Naive thymus-derived CD4-positive, alpha-beta T cell (primary cell): Measurements from ENCODE around the gene FAM241A. TPM values are rescaled to one million over a fixed set of nuclear protein-coding genes. Genes with fewer than 3 reads are reported as not detected.

ENCODE experiments used
- ATAC-seq: fragments of 150-1000 bp; cut with Tn5 transposase; 2 replicates; pipeline ENCODE4 v1.10.0; 2021; ENCODE audit warnings: mild to moderate bottlenecking, moderate library complexity
- CTCF ChIA-PET: fragments of 350-600 bp; sonication (Branson Sonifier 250); formaldehyde crosslinking; loops from one replicate; lab custom pipeline; 2021; ENCODE audit warnings: antibody characterized with exemption; lab: Charles Lee
- POLR2A ChIA-PET: fragments of 350-600 bp; sonication (Branson Sonifier 250); formaldehyde crosslinking; loops from one replicate; lab custom pipeline; 2021; ENCODE audit warnings: antibody characterized with exemption, inconsistent platforms; lab: Charles Lee
- DNase-seq, 9 donors: peaks; one replicate each; pipeline versions ENCODE4 v3.0.0 to v3.0.0-alpha.2; 2020 to 2022; ENCODE audit warnings: mixed read lengths in 1 of 9
- H3K27ac ChIP-seq: one replicate; pipeline ENCODE4 v1.7.0; 2013; ENCODE audit warnings: mild to moderate bottlenecking, low read depth, low read length, moderate library complexity
- H3K27me3 ChIP-seq, 2 donors: one replicate each; pipeline ENCODE4 v1.7.0; 2013; ENCODE audit warnings: low read length in 2 of 2, mild to moderate bottlenecking in 2 of 2, moderate library complexity in 2 of 2; ENCODE audit not compliant: control insufficient read depth in 2 of 2, insufficient read depth in 2 of 2
- H3K36me3 ChIP-seq, 3 experiments: 1 replicate in 2 of 3; 2 replicates in 1 of 3; pipeline ENCODE4 v1.7.0; 2013; ENCODE audit warnings: low read length in 3 of 3, mild to moderate bottlenecking in 3 of 3, moderate library complexity in 1 of 3; ENCODE audit not compliant: insufficient read depth in 3 of 3, control insufficient read depth in 2 of 3
- H3K4me1 ChIP-seq, 2 donors: one replicate each; pipeline ENCODE4 v1.7.0; 2013; ENCODE audit warnings: low read length in 2 of 2, mild to moderate bottlenecking in 2 of 2, moderate library complexity in 1 of 2; ENCODE audit not compliant: control insufficient read depth in 2 of 2, insufficient read depth in 2 of 2
- H3K4me3 ChIP-seq: 2 replicates; pipeline ENCODE4 v1.7.0; 2013; ENCODE audit warnings: mild to moderate bottlenecking, low read length
- H3K9me3 ChIP-seq, 3 experiments: 1 replicate in 2 of 3; 2 replicates in 1 of 3; pipeline ENCODE4 v1.7.0; 2013; ENCODE audit warnings: low read length in 3 of 3; ENCODE audit not compliant: control insufficient read depth in 2 of 3
- H3K27ac Mint-ChIP-seq, 9 donors: one replicate each; pipeline ENCODE4 v1.8.0; 2020 to 2022; ENCODE audit warnings: mixed read lengths in 9 of 9, mild to moderate bottlenecking in 8 of 9, moderate library complexity in 5 of 9, inconsistent platforms in 2 of 9
- H3K27me3 Mint-ChIP-seq, 5 donors: one replicate each; pipeline ENCODE4 v1.8.0; 2021 to 2022; ENCODE audit warnings: mixed read lengths in 5 of 5, mild to moderate bottlenecking in 1 of 5
- H3K36me3 Mint-ChIP-seq, 5 donors: one replicate each; pipeline ENCODE4 v1.8.0; 2020 to 2022; ENCODE audit warnings: mixed read lengths in 5 of 5, mild to moderate bottlenecking in 3 of 5, inconsistent platforms in 1 of 5
- H3K4me1 Mint-ChIP-seq, 7 donors: one replicate each; pipeline ENCODE4 v1.8.0; 2020 to 2022; ENCODE audit warnings: mixed read lengths in 7 of 7, mild to moderate bottlenecking in 3 of 7, inconsistent platforms in 1 of 7
- H3K4me3 Mint-ChIP-seq, 10 donors: one replicate each; pipeline ENCODE4 v1.8.0; 2020 to 2022; ENCODE audit warnings: mild to moderate bottlenecking in 10 of 10, mixed read lengths in 10 of 10, moderate library complexity in 6 of 10, inconsistent platforms in 2 of 10
- H3K9me3 Mint-ChIP-seq, 11 donors: one replicate each; pipeline ENCODE4 v1.8.0; 2020 to 2022; ENCODE audit warnings: mixed read lengths in 11 of 11, mild to moderate bottlenecking in 4 of 11, inconsistent platforms in 1 of 11, moderate library complexity in 1 of 11
- intact Hi-C, 2 donors: fragments of 100-400 bp; cut with micrococcal nuclease; formaldehyde crosslinking; loops; one replicate each; pipeline ENCODE4 v1.15.1; 2023
- polyA plus RNA-seq, 2 donors: library from polyadenylated mRNA; unstranded; fragments of 300-500 nt; fragmentation: Illumina TruSeq; gene quantifications; one replicate each; pipeline ENCODE4 v1.2.3, GENCODE V29; 2021
- total RNA-seq, 6 experiments: library from RNA in 5 of 6; stranded (reverse) in 5 of 6; gene quantifications; 1 replicate in 5 of 6; 2 replicates in 1 of 6; pipeline ENCODE4 v1.2.3 and lab custom pipeline; 2021 to 2026

The FAM241A gene
- total and polyA plus RNA-seq, 7 experiments from 2014 or later = 1.2 to 2.4 (median 2.0) TPM

- Mint-ChIP-seq H3K36me3 (no peaks in the 10 kb centered on the region), H3K27ac (no peak overlapping the region), H3K4me3 (no peak overlapping the region), H3K9me3 (peaks cover 0 to 3% (median 0%) of the 10 kb centered on the region in 11 donors), H3K4me1 (peaks cover 8 to 23% (median 17%) of the 10 kb centered on the region in 7 donors), H3K27me3 (peaks cover 0 to 7% (median 0%) of the 10 kb centered on the region in 5 donors)
- Histone ChIP-seq H3K27ac (no peak overlapping the region), H3K4me3 (no peak overlapping the region), H3K36me3 (peaks cover 0 to 4% (median 0%) of the 10 kb centered on the region in 3 experiments), H3K9me3 (no peaks in the 10 kb centered on the region), H3K4me1 (peaks cover 0 to 3% of the 10 kb centered on the region in 2 donors), H3K27me3 (no peaks in the 10 kb centered on the region)
- no peak for DNase-seq
- intact Hi-C loops = loop anchor here in 1 of 2 donors (10.0 kb wide), 1 partner anchor 1753 kb away; no protein-coding TSS in a partner anchor
- ChIA-PET POLR2A (no interaction called here), CTCF (interaction anchor here (1.2 kb wide), 1 partner anchor 39 kb away, joined by 3 read pairs; no protein-coding TSS in a partner anchor)
- no peak for ATAC-seq
Observed at GRCh38 chr4:112141366-112142138, 3.7 kb upstream of the FAM241A start.

DNA sequence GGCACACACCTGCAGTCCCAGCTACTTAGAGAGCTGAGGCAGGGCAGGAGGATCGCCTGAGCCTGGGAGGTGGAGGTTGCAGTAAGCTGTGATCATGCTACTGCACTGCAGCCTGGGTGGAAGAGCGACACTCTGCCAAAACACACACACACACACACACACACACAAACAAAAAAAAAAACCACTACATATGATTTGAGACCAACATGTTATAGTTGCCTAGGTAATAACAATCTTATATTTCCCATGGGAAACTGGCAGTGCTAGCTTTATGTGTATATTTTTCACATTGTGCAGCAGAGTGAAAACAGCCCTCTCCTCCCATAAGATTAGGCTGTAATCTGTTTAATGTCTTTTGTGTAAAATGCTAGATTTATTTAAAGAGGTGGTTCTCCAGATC is 3.1 kb upstream of the FAM241A start:
- peak overlapping the region in 1 of 9 donors; percentile 3 for H3K27ac Mint-ChIP-seq
- peaks cover 14 to 29% (median 23%) of the 10 kb centered on the region in 7 donors for H3K4me1 Mint-ChIP-seq
- ATAC-seq = no peak
- H3K27me3 ChIP-seq = no peaks in the 10 kb centered on the region
- intact Hi-C loops = loop anchor here in 1 of 2 donors (10.0 kb wide), 1 partner anchor 1753 kb away; no protein-coding TSS in a partner anchor
- H3K4me3 ChIP-seq = no peak overlapping the region
- ChIA-PET CTCF (interaction anchor here (0.9 to 1.2 kb wide), 2 partner anchors 40 to 92 kb away, joined by 3 to 5 read pairs; no protein-coding TSS in a partner anchor), POLR2A (interaction anchor here (0.5 kb wide), 1 partner anchor 809 kb away, joined by 3 read pairs; no protein-coding TSS in a partner anchor)
- DNase-seq = no peak
- H3K27me3 Mint-ChIP-seq = peaks cover 0 to 6% (median 0%) of the 10 kb centered on the region in 5 donors
- H3K4me3 Mint-ChIP-seq = no peak overlapping the region
- no peak overlapping the region for H3K27ac ChIP-seq
- H3K9me3 ChIP-seq = no peaks in the 10 kb centered on the region
- H3K36me3 ChIP-seq = peaks cover 0 to 4% (median 0%) of the 10 kb centered on the region in 3 experiments
- no peaks in the 10 kb centered on the region for H3K36me3 Mint-ChIP-seq
- H3K9me3 Mint-ChIP-seq = peaks cover 0 to 3% (median 0%) of the 10 kb centered on the region in 11 donors
- H3K4me1 ChIP-seq = peaks cover 0 to 10% of the 10 kb centered on the region in 2 donors

DNA sequence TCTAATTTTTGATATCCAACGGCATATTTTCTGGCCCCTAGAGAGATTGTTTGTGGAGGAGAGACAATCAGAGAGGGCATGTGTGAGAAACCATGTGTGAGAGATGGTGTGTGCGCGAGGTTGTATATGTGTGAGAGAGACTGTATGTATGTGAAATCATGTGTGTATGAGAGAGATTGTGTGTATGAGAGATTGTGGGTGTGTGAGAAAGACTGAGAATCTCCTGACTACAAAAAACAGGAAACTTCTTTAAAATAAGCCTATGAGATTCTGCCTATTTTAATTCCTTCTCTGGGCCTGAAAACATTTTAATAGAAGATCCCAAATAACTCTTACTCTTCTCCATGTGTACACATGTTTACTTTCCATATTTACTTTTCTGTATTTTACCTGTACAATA is 1.5 kb upstream of the FAM241A start:
- CTCF ChIA-PET = no interaction called here
- H3K27ac Mint-ChIP-seq = peak overlapping the region in 3 of 9 donors; percentile 9 to 63 (median 11)
- peak overlapping the region in 3 of 10 donors; percentile 3 to 33 (median 22) for H3K4me3 Mint-ChIP-seq
- intact Hi-C loops = loop anchor here (2.0 to 10.0 kb wide), 4 partner anchors 17 to 1751 kb away; no protein-coding TSS in a partner anchor
- no peaks in the 10 kb centered on the region for H3K9me3 ChIP-seq
- POLR2A ChIA-PET = no interaction called here
- peaks cover 0 to 3% (median 0%) of the 10 kb centered on the region in 11 donors for H3K9me3 Mint-ChIP-seq
- peaks cover 0 to 12% of the 10 kb centered on the region in 2 donors for H3K4me1 ChIP-seq
- peaks cover 16 to 44% (median 39%) of the 10 kb centered on the region in 7 donors for H3K4me1 Mint-ChIP-seq
- H3K36me3 ChIP-seq = peaks cover 0 to 4% (median 0%) of the 10 kb centered on the region in 3 experiments
- DNase-seq (no peak), ATAC-seq (no peak)
- no peak overlapping the region for H3K4me3 ChIP-seq
- no peaks in the 10 kb centered on the region for H3K27me3 ChIP-seq
- no peaks in the 10 kb centered on the region for H3K36me3 Mint-ChIP-seq
- H3K27ac ChIP-seq = no peak overlapping the region
- H3K27me3 Mint-ChIP-seq = peaks cover 0 to 5% (median 0%) of the 10 kb centered on the region in 5 donors

- intact Hi-C loops = loop anchor here (1.0 to 10.0 kb wide), 13 partner anchors 18 to 1952 kb away; partner anchors contain the start of genes AP1AR (in 2 of the 2) and LARP7 (in 2 of the 2)
- H3K4me1 Mint-ChIP-seq = peaks cover 16 to 44% (median 40%) of the 10 kb centered on the region in 7 donors
- H3K27ac Mint-ChIP-seq = peak overlapping the region in 8 of 9 donors; percentile 17 to 93 (median 78)
- Histone ChIP-seq H3K27ac (peak overlapping the region; percentile 78), H3K4me3 (no peak overlapping the region), H3K27me3 (no peaks in the 10 kb centered on the region), H3K9me3 (no peaks in the 10 kb centered on the region), H3K4me1 (peaks cover 0 to 12% of the 10 kb centered on the region in 2 donors), H3K36me3 (peaks cover 0 to 4% (median 0%) of the 10 kb centered on the region in 3 experiments)
- ChIA-PET CTCF (no interaction called here), POLR2A (interaction anchor here (0.6 kb wide), 1 partner anchor 39 kb away, joined by 3 read pairs; no protein-coding TSS in a partner anchor)
- peaks cover 0 to 5% (median 0%) of the 10 kb centered on the region in 5 donors for H3K27me3 Mint-ChIP-seq
- H3K9me3 Mint-ChIP-seq = peaks cover 0 to 3% (median 0%) of the 10 kb centered on the region in 11 donors
- DNase-seq (no peak), ATAC-seq (no peak)
- no peaks in the 10 kb centered on the region for H3K36me3 Mint-ChIP-seq
- H3K4me3 Mint-ChIP-seq = peak overlapping the region; percentile 51 to 98 (median 78)
Observed at GRCh38 chr4:112144546-112145325, 518 bp upstream of the FAM241A start.

- Mint-ChIP-seq H3K36me3 (no peaks in the 10 kb centered on the region), H3K4me1 (peaks cover 16 to 47% (median 40%) of the 10 kb centered on the region in 7 donors), H3K27ac (peak overlapping the region; percentile 66 to 98 (median 95)), H3K27me3 (peaks cover 0 to 5% (median 0%) of the 10 kb centered on the region in 5 donors), H3K9me3 (peaks cover 0 to 3% (median 0%) of the 10 kb centered on the region in 11 donors), H3K4me3 (peak overlapping the region; percentile 90 to 99 (median 94))
- Histone ChIP-seq H3K27ac (peak overlapping the region; percentile 78), H3K9me3 (no peaks in the 10 kb centered on the region), H3K4me1 (peaks cover 0 to 12% of the 10 kb centered on the region in 2 donors), H3K27me3 (no peaks in the 10 kb centered on the region), H3K36me3 (peaks cover 0 to 4% (median 0%) of the 10 kb centered on the region in 3 experiments), H3K4me3 (peak overlapping the region; percentile 89)
- POLR2A ChIA-PET = interaction anchor here (1.3 to 1.5 kb wide), 2 partner anchors 86 to 491 kb away, joined by 3 to 6 read pairs; partner anchors contain the start of genes AP1AR, LARP7 and ZGRF1
- CTCF ChIA-PET = interaction anchor here (0.6 to 1.4 kb wide), 2 partner anchors 89 to 1530 kb away, joined by 3 read pairs; no protein-coding TSS in a partner anchor
- ATAC-seq (peak; percentile 69), DNase-seq (peak; percentile 46 to 77 (median 59))
- intact Hi-C loops = loop anchor here (1.0 to 10.0 kb wide), 17 partner anchors 19 to 1954 kb away; partner anchors contain the start of genes AP1AR (in 2 of the 2), LARP7 (in 2 of the 2) and TIFA (in 1 of the 2)
Observed at GRCh38 chr4:112145790-112146501, 692 bp downstream of the FAM241A start.
